ENCODE data around the gene KATNBL1.

The KATNBL1 gene
- total RNA-seq: 18.1 to 35.5 reads per million in 2 donors

- peak; percentile 83 to 97 (median 93) for DNase-seq
These were observed at the start of gene KATNBL1 for GRCh38 chr15:34209421-34210282. Gene KATNBL1, minus strand, starts transcription at chr15:34210096. Its CDS starts 46,420 bp downstream, at chr15:34163676.

GRCh38 chr15:34259566-34259965, 49.7 kb upstream of the KATNBL1 start:
- no peak for DNase-seq

- no peak for DNase-seq
These were observed 48.3 kb upstream of the KATNBL1 start for GRCh38 chr15:34258151-34258550.

- no peak for DNase-seq
These were observed 42.6 kb upstream of the KATNBL1 start for GRCh38 chr15:34252545-34252944.

- DNase-seq: no peak
These were observed 38.3 kb upstream of the KATNBL1 start for GRCh38 chr15:34248190-34248589.

GRCh38 chr15:34246276-34246976, 36.5 kb upstream of the KATNBL1 start:
- DNase-seq: no peak

GRCh38 chr15:34243226-34243625, 33.3 kb upstream of the KATNBL1 start:
- no peak for DNase-seq

GRCh38 chr15:34242331-34242710, 32.4 kb upstream of the KATNBL1 start:
- no peak for DNase-seq

- DNase-seq: peak in 2 of 5 experiments; percentile 21 to 71
These were observed 31.8 kb upstream of the KATNBL1 start for GRCh38 chr15:34241376-34242330.

GRCh38 chr15:34240537-34240936, 30.6 kb upstream of the KATNBL1 start:
- DNase-seq: no peak

- peak in 2 of 5 experiments; percentile 22 to 49 for DNase-seq
These were observed 29.4 kb upstream of the KATNBL1 start for GRCh38 chr15:34239151-34239808.

- no peak for DNase-seq
These were observed 23.7 kb upstream of the KATNBL1 start for GRCh38 chr15:34233614-34234013.

GRCh38 chr15:34223904-34224596, 14.2 kb upstream of the KATNBL1 start:
- peak in 1 of 5 experiments; percentile 29 for DNase-seq

- peak in 1 of 5 experiments; percentile 25 for DNase-seq
These were observed 7.8 kb upstream of the KATNBL1 start for GRCh38 chr15:34217587-34218225.

GRCh38 chr15:34216527-34217270, 6.8 kb upstream of the KATNBL1 start:
- DNase-seq: no peak

- no peak for DNase-seq
These were observed 4.2 kb upstream of the KATNBL1 start for GRCh38 chr15:34214135-34214534.

GRCh38 chr15:34213690-34214089, 3.8 kb upstream of the KATNBL1 start:
- no peak for DNase-seq

- no peak for DNase-seq
These were observed 3.9 kb downstream of the KATNBL1 start for GRCh38 chr15:34206011-34206410.

- DNase-seq: no peak
These were observed 6.0 kb downstream of the KATNBL1 start for GRCh38 chr15:34203936-34204335.

GRCh38 chr15:34203305-34203704, 6.6 kb downstream of the KATNBL1 start:
- no peak for DNase-seq

Measured in T-helper 2 cell (primary cell).